A673 (cell line): ENCODE data around the gene OBP2A. TPM values are rescaled to one million over a fixed set of nuclear protein-coding genes. Genes with fewer than 3 reads are reported as not detected.

Experiments used
- BruUV-seq: library from RNA; stranded (reverse); fragments of 400-500 nt; replicated peaks from 2 replicates; lab custom pipeline; 2021; lab: Mats Ljungman, UMichigan
- CTCF ChIA-PET: fragments of 300-600 bp; sonication (Branson Sonifier 250); formaldehyde crosslinking; loops from one replicate; lab custom pipeline; 2022; ENCODE audit warnings: antibody characterized with exemption; lab: Charles Lee
- POLR2A ChIA-PET: fragments of 300-600 bp; sonication (Branson Sonifier 250); formaldehyde crosslinking; loops from one replicate; lab custom pipeline; 2022; ENCODE audit warnings: antibody characterized with exemption; ENCODE audit not compliant: low non-redundant PET; lab: Charles Lee
- DNase-seq: peaks from one replicate; pipeline ENCODE4 v3.0.0-alpha.2; 2015; ENCODE audit warnings: low spot score
- H3K27ac ChIP-seq: fragments of 200-600 bp; sonication (generic); 2 replicates; pipeline ENCODE4 v1.5.1; 2016; ENCODE audit warnings: mixed run types, low read depth, mild to moderate bottlenecking, mixed read lengths, antibody characterized with exemption, low read length; ENCODE audit not compliant: poor library complexity, severe bottlenecking
- H3K27me3 ChIP-seq: fragments of 200-600 bp; sonication (generic); replicated peaks from 2 replicates; pipeline ENCODE4 v1.6.1; 2017; ENCODE audit warnings: mixed run types, low read depth, mild to moderate bottlenecking, mixed read lengths, antibody characterized with exemption, low read length; ENCODE audit not compliant: insufficient read depth, poor library complexity
- H3K36me3 ChIP-seq: fragments of 200-600 bp; sonication (generic); 2 replicates; pipeline ENCODE4 v1.6.1; 2016; ENCODE audit warnings: mixed run types, mild to moderate bottlenecking, mixed read lengths, antibody characterized with exemption, low read length; ENCODE audit not compliant: insufficient read depth, poor library complexity, severe bottlenecking
- H3K4me1 ChIP-seq: fragments of 200-600 bp; sonication (generic); 2 replicates; pipeline ENCODE4 v1.6.1; 2017; ENCODE audit warnings: mixed run types, mild to moderate bottlenecking, mixed read lengths, antibody characterized with exemption, low read length; ENCODE audit not compliant: insufficient read depth, poor library complexity, severe bottlenecking
- H3K4me3 ChIP-seq: fragments of 200-600 bp; sonication (generic); 2 replicates; pipeline ENCODE4 v1.5.1; 2016; ENCODE audit warnings: low read depth, mixed run types, mild to moderate bottlenecking, mixed read lengths, low read length; ENCODE audit not compliant: poor library complexity, severe bottlenecking
- H3K9me3 ChIP-seq: fragments of 200-600 bp; sonication (generic); 2 replicates; pipeline ENCODE4 v1.6.1; 2016; ENCODE audit warnings: mixed run types, low read depth, mild to moderate bottlenecking, mixed read lengths, antibody characterized with exemption, low read length; ENCODE audit not compliant: poor library complexity, severe bottlenecking
- EZH2 ChIP-seq: fragments of 200-600 bp; sonication (generic); IDR thresholded peaks from 2 replicates; pipeline ENCODE4 v1.6.1; 2017; ENCODE audit warnings: borderline replicate concordance, low read depth, mild to moderate bottlenecking, mixed read lengths, antibody characterized with exemption, low read length; ENCODE audit not compliant: poor library complexity, severe bottlenecking
- intact Hi-C: fragments of 100-400 bp; cut with micrococcal nuclease; formaldehyde crosslinking; loops from one replicate; pipeline ENCODE4 v1.10.0; 2022; ENCODE audit not compliant: unreplicated experiment
- total RNA-seq: library from RNA; stranded (reverse); gene quantifications from 2 replicates; pipeline ENCODE4 v1.2.3, GENCODE V29; 2021
- TF ChIP-seq, protein P1 (sequence below): fragments of 300-800, 200-600 bp; sonication (generic); conservative IDR thresholded peaks from 2 replicates; pipeline ENCODE4 v1.5.1; 2017; ENCODE audit warnings: low read depth, mild to moderate bottlenecking, antibody characterized with exemption, low read length, moderate library complexity, mixed read lengths

The OBP2A gene
- total RNA-seq, 1 experiment from 2014 or later: not detected

DNA sequence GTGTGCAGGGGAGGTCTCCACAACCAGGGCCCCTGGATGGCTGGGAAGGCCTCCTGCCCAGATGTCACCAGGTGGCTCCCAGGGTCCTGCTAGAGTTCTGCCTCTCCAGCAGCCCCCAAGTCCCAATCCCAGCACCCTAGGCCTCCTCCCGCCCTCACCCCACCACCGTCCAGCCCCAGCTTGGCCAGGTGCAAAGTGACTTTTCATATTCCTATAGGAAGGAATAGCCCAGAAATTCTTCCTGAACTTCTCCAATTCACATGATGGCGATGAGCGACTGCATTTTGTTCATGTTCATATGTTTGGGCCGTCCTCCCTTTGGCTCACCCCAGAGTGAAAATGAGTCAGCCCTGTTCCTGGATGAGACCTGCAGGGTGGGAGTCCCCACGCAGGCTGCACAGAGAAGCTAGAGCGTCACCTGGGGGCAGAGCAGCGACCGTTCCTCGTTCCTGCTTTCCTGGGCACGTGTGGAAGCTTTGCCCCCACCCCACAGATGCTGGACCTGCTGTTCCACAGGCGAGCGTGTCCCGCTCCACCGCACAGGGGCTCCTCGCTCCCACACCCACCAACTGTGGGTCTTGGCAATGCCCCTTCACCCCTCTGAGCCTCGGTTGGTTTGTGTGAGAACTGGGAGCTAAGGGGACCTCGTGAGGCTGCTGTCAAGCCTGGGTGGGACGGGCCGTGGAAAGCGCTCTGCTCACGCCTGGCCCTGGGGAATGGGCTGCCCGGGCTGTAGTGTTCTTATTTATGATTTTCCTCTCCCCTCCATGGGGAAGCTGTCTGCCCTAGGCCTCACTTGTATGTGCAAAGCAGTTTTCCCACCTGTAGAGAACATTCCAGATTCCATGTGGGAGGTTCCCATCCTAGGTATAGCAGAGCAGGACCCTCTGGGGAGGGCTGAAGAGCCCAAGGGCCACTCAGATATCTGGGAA lies 38.6 kb upstream of the OBP2A start:
- CTCF ChIA-PET: no interaction called here
- Histone ChIP-seq H3K4me3 (no peak overlapping the region), H3K36me3 (peaks cover 29% of the 10 kb centered on the region), H3K4me1 (no peaks in the 10 kb centered on the region), H3K9me3 (no peaks in the 10 kb centered on the region), H3K27me3 (no peaks in the 10 kb centered on the region), H3K27ac (no peak overlapping the region)
- no TSS peak for BruUV-seq
- intact Hi-C loops: no loop called here
- POLR2A ChIA-PET: no interaction called here
- TF ChIP-seq EZH2: no peak
- TF ChIP-seq, protein P1, sequence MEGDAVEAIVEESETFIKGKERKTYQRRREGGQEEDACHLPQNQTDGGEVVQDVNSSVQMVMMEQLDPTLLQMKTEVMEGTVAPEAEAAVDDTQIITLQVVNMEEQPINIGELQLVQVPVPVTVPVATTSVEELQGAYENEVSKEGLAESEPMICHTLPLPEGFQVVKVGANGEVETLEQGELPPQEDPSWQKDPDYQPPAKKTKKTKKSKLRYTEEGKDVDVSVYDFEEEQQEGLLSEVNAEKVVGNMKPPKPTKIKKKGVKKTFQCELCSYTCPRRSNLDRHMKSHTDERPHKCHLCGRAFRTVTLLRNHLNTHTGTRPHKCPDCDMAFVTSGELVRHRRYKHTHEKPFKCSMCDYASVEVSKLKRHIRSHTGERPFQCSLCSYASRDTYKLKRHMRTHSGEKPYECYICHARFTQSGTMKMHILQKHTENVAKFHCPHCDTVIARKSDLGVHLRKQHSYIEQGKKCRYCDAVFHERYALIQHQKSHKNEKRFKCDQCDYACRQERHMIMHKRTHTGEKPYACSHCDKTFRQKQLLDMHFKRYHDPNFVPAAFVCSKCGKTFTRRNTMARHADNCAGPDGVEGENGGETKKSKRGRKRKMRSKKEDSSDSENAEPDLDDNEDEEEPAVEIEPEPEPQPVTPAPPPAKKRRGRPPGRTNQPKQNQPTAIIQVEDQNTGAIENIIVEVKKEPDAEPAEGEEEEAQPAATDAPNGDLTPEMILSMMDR: no peak
- no peak for DNase-seq

DNA sequence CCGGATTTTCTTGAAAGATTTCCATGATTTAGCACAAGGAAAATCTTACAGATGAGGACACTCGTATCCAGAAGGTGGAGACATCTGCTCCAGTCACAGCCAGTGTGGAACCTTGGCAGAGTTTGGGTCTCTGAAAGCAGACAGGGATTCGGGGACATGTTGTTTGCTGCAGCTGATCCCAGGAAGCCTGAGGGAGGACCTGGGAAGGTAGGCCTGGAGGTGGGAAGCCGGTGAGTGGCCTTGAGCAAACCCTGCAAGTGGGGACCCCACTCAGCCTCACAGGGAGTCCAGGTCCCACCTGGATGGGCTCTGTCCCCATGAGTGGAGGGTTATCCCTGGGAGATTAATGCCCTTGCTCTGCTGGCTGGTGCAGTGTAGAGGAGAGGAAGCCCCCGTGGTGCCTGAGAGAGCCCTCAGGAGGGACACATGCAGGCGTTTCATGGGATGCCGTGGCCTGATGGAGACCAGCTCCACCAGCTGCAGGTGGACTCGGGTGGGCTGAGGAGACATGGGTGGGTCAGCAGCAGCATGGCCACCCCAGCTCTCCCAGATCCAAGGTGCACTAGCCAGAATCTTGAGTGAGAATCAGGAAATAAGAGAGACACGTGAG lies 37.6 kb upstream of the OBP2A start:
- Histone ChIP-seq H3K27me3 (no peaks in the 10 kb centered on the region), H3K4me1 (no peaks in the 10 kb centered on the region), H3K36me3 (peaks cover 19% of the 10 kb centered on the region), H3K4me3 (no peak overlapping the region), H3K27ac (no peak overlapping the region), H3K9me3 (no peaks in the 10 kb centered on the region)
- ChIA-PET CTCF (no interaction called here), POLR2A (no interaction called here)
- no peak for DNase-seq
- no TSS peak for BruUV-seq
- TF ChIP-seq, protein P1: no peak
- TF ChIP-seq EZH2: no peak
- intact Hi-C loops: no loop called here

DNA sequence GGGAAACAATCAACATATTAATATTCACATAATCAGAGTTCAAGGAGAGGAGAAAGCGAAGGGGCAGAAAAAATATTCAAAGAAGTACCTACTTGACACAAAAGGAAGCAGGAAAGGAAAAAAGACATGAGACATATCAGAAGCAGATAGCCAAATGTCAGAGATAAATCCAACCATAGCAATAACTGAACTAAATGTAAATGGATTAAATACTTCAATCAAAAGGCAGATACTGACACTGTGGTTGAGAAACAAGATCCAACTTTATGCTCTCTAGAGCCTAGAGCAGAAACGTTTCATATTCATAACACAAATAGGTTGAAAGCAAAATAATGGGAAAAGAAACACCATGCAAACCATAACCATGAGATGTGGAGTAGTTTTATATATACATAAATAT lies 36.5 kb upstream of the OBP2A start:
- intact Hi-C loops: no loop called here
- Histone ChIP-seq H3K36me3 (peaks cover 9% of the 10 kb centered on the region), H3K4me3 (no peak overlapping the region), H3K9me3 (no peaks in the 10 kb centered on the region), H3K27ac (no peak overlapping the region), H3K27me3 (no peaks in the 10 kb centered on the region), H3K4me1 (no peaks in the 10 kb centered on the region)
- TF ChIP-seq, protein P1: no peak
- TF ChIP-seq EZH2: no peak
- BruUV-seq: no TSS peak
- CTCF ChIA-PET: no interaction called here
- DNase-seq: no peak
- POLR2A ChIA-PET: no interaction called here
